UCSD-AML1 (cell line): ENCODE data around the gene CDH24.
"Not testable (repeated sequence)": the region's sequence is repeated elsewhere in the genome, so short reads cannot be mapped to it uniquely, and the experiment has no call there.

Experiments used
- DNase-seq: peaks from one replicate; lab custom pipeline; 2025; ENCODE audit not compliant: unreplicated experiment; lab: John Stamatoyannopoulos, UW

The CDH24 gene

GRCh38 chr14:23021434-23021833 lies 35.9 kb downstream of the CDH24 start:
- DNase-seq = no peak

GRCh38 chr14:23020143-23021128 lies 36.9 kb downstream of the CDH24 start:
- no peak for DNase-seq

DNA sequence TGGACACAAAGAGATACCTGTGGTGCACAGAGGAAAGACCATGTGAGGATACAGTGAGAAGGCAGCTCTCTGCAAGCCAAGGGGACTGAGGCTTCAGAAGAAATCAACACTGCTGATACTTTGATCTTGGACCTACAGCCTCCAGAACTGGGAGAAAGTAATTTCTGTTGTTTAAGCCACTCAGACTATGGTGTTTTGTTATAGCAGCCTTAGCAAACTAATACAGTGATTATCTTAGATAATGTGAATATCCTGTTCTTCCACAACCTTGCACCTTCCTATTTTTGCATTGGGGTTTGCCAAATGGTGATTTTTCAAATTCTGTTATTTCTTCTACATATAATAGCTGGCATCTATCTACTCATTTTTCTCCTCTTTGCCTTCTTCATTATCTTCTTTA lies 39.2 kb downstream of the CDH24 start:
- no peak for DNase-seq

DNA sequence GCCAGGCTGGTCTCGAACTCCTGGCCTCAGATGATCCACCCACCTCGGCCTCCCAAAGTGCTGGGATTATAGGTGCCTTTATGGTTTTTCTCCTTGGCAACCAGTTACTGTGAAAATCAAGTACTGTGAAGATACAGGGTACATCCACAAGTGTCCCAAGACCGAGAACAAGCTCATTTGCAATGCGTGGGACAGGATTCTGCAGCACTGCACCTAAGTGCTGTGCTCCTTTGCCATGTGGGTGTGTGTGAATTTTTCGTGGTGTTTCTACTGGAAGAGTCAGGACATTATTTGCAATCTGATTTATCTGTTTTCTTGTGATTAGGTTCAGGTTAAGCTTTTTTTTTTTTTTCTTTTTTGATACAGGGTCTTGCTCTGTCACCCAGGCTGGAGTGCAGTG lies 40.2 kb downstream of the CDH24 start:
- no peak for DNase-seq

DNA sequence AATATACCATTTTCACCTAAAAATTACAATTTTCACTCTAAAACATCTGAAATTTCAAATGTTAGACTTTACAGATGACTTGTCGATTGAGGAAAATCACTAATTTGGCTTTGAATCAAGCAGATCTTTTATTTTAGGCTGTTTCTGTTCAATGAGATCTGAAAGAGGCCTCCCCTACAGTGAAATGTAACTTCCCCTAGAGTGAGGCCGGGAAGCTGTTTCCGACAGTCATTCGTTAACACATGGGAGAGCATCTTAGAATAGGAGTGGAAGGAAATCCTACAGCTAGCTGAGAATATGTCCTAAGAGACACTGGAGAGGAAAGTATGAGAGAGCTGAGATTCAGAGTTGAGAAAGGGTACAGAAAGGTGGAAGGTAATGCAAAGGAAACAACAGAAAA lies 41.7 kb downstream of the CDH24 start:
- no peak for DNase-seq

- not testable (repeated sequence) for DNase-seq
Measured at GRCh38 chr14:23013749-23014054, 43.6 kb downstream of the CDH24 start.

DNA sequence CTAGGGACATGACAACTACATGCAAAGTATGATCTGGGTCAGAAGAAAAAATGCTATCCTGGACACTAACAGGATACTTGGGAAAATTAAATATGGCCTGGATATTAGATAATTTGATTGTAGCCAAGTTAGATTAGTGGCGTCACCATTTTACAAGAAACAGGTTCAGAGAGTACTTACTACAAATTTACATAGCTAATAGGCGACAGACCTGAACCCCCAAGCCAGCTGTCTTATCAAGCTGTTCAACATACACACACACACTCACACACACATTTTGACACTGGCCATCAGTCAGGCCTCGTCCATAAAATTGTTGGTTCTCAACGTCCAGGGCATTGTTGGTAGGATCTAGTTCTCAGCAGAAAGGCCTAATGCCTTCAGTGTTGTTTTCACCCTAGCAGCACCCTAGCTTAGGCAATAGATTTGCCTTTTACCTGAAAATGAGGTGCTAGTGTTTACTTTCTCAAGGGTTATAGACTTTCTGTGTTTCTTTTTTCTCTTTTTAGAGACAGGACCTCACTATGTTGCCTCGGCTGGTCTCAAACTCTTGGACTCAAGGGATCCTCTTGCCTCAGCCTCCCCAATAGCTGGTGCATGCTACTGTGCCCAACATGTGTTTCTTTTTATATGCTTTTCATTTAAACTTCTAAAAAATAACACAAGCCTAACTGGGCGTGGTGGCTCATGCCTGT lies 44.1 kb downstream of the CDH24 start:
- no peak for DNase-seq

DNA sequence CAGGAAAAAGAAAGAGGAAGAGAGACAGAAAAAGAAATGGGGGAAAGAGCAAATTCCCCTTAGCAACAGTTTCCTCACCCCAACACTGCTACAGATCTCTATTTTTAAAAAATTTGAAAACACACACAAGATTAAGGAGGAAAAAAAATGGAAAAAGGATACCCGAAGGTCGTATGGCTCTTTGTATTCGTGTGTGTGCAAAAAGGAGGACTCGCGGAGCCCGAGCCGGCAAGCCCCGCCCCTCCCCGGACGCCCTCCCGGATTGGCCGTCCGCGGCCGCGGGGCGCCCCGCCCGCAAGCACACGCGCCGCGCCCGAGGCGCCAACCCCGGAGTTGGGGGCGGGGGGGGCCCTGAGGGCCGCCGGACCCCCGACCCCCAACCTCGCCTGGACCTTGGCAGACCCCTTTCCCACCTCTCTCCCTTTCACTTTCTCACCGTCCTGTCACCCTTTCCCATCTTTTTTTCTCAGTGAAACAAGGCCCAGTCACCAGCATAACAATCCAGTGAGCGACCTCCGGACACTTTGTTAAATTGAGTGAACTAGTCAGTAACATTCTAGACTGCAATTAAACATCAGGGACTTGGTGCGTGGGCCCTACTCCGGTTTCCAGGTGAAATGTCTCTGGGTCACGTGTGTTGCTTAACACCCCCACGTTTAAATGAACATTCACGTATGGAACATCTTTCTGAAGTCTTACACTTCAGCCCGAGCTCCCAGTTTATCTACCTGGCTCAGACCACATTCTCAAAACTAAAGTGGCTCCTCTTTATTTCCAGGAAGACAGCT lies 47.2 kb downstream of the CDH24 start, which contains the start of gene C14orf93:
C14orf93 (minus strand) TSS at position 205 of the 788 bp plus-strand sequence. CDS start 11,120 bp downstream, outside the sequence.
- DNase-seq = peak; percentile 78

GRCh38 chr14:23009483-23009938 lies 47.8 kb downstream of the CDH24 start:
- DNase-seq = no peak

- no peak for DNase-seq
Measured at GRCh38 chr14:23008831-23009230, 48.5 kb downstream of the CDH24 start.

DNA sequence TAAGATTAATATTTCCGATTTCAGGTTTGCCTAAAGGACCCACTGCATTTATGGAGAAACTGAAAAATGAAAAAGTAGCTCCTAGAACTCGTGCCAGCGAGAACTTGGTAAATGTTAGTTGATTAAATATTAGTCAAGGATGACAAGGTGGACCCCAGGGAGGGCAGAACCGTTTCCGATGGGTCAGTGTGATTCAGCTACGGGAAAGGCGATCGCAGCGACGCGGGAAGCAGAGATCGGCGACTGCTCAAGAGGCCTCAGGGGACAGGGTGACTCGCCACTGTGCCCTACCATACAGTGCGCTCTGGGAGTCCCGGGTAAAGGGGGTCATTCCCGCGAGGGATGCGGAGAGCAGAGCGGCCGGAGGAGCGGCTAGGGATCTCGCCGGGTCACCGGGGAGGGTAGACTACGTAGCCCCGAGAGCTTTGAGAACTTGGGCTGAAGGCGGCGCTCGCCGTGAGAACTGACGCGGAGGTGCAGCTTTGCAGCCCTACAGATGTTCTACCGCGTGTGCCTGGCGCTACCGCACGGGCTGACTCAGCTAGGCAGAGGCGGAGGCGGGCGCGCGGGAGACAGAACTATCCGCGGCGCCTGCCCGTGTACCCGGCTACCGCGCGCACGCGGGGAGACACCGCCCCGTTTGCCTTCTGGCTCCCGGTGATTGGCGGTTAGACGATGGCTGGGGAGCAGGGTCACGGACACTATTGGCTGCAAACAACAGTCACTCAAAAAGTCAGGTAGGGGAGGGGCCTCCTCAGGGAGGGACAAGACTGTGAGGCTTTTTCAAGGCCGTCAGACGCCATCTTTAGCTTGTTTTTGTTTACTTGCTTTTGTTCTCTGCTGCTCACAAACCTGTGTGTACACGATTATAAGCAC lies 50.5 kb downstream of the CDH24 start:
- peak; percentile 95 for DNase-seq

DNA sequence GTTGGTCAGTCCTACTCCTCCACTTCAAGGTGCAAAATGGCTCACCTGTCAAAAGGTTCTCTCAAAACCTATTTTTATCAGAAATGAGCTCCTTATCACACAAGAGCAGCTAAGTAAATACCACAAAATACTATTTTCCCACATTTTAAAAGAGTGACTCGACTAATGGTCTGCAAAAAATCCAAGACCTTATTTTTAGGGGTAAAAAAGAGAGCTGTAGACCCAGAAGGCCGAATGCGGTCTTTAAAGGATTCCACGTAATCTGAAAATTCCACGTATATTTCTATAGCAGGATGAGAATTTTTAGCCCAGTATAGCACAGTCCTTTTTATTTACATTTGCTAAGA lies 51.2 kb downstream of the CDH24 start:
- DNase-seq = no peak

- no peak for DNase-seq
Measured at GRCh38 chr14:23005451-23006187, 51.7 kb downstream of the CDH24 start.

DNA sequence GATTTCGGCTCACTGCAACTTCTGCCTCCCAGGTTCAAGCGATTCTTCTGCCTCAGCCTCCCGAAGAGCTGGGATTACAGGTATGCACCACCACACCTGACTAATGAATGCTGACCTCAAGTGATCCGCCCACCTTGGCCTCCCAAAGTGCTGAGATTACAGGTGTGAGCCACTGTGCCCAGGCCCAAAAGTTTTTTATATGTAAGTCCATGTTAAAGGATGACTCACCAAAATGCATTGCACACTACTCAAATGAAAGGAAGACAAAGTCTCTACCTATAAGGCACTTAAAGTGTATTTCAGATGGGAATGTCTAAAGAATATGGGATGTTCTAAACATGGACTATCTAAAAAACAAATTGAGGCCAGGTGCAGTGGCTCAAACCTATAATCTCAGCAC lies 53.0 kb downstream of the CDH24 start:
- not testable (repeated sequence) for DNase-seq

DNA sequence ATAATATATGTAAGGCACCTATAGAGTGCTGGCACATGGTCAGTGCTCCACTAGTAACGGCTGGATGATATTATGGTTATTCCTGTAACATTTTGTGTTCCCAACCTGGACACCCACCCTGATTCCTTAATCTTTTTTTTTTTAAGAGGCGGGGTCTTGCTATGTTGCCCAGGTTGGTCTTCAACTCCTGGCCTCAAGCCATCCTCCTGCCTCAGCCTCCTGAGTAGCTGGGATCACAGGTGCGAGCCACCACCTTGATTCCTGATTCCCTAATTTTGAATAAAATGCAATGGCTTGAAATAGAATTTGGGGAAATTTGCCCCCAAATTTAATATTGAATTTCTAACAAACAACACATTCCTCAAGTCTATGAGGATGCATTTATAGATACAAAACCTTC lies 54.7 kb downstream of the CDH24 start:
- DNase-seq = no peak

DNA sequence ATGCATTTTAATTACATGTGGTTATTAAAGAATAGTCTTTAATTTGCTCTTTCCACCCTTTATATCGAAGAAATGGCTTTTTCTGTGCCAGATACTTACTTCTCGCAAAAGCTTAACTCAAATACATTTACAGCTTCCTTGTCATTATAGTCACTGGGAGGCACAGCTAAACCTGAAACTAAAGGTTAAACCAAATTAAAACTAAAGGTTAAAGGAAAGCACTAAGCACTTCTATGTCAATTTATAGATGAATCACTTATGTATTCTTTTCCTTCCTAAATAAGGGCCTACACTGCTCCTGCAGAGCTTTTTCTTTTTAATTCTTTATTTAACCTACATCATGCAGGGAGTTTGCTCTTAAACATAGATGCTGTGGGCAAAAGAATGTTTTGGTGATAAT lies 56.5 kb downstream of the CDH24 start:
- DNase-seq = no peak

DNA sequence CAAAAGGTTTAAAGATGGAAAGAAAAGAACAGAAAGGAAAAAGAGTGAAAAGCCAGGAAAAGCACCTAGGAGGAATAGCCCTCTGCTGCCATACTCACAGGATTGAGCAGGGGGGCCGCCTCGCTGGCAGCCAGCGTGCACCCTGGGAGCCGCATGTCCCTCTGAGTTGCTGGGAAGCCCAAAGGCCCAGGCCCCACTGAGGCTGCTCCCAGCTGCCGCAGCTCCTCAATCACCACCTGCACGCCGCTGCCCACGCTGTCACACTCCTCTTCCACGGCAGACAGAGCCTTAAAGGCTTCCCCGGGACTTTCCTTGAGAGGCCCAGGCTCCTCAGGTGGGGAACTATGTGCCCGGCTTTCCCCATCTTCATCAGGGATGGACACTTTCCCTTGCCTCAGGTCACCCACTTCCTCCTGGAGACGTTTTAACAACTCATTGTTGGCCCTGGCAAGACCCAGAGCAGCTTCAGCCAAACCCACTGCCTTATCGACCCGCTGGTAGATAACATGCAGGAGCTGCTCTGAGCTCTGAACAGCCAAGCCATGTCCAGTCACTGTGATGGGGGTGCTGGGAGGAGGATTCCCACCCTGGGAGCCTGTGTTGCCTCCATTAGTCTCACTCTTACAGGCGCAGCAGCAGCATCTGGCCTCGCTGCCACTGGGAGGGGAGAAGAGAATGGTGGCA lies 58.8 kb downstream of the CDH24 start:
- DNase-seq = no peak

- DNase-seq = no peak
Measured at GRCh38 chr14:22997676-22998323, 59.5 kb downstream of the CDH24 start.
